HG03520 (cell line): ENCODE measurements around the gene SEC14L5.

Experiments
- ATAC-seq: cut with Tn5 transposase; IDR thresholded peaks from one replicate; pipeline ENCODE4 v1.9.1; 2021; ENCODE audit warnings: mild to moderate bottlenecking, moderate library complexity; ENCODE audit not compliant: unreplicated experiment

The SEC14L5 gene

GRCh38 chr16:5007256-5007655 lies 49.1 kb downstream of the SEC14L5 start:
- no peak for ATAC-seq

- ATAC-seq: no peak
These were observed 50.2 kb downstream of the SEC14L5 start for GRCh38 chr16:5008311-5008731.

- no peak for ATAC-seq
These were observed 52.6 kb downstream of the SEC14L5 start for GRCh38 chr16:5010576-5011329.

GRCh38 chr16:5011637-5012036 lies 53.5 kb downstream of the SEC14L5 start:
- ATAC-seq: no peak

GRCh38 chr16:5012887-5013286 lies 54.8 kb downstream of the SEC14L5 start:
- no peak for ATAC-seq

GRCh38 chr16:5015351-5015750 lies 57.2 kb downstream of the SEC14L5 start:
- ATAC-seq: no peak

GRCh38 chr16:5015887-5016286 lies 57.8 kb downstream of the SEC14L5 start:
- no peak for ATAC-seq

- no peak for ATAC-seq
These were observed 59.0 kb downstream of the SEC14L5 start for GRCh38 chr16:5016967-5017677.

GRCh38 chr16:5017678-5017969 lies 59.5 kb downstream of the SEC14L5 start:
- no peak for ATAC-seq

GRCh38 chr16:5018793-5019192 lies 60.7 kb downstream of the SEC14L5 start:
- ATAC-seq: no peak

- ATAC-seq: no peak
These were observed 61.6 kb downstream of the SEC14L5 start for GRCh38 chr16:5019775-5020174.

GRCh38 chr16:5020551-5020950 lies 62.4 kb downstream of the SEC14L5 start:
- ATAC-seq: no peak

GRCh38 chr16:5022521-5022920 lies 64.4 kb downstream of the SEC14L5 start:
- ATAC-seq: no peak

- ATAC-seq: no peak
These were observed 66.5 kb downstream of the SEC14L5 start for GRCh38 chr16:5024632-5025031.

- no peak for ATAC-seq
These were observed 67.1 kb downstream of the SEC14L5 start for GRCh38 chr16:5025171-5025632.

GRCh38 chr16:5026664-5027063 lies 68.5 kb downstream of the SEC14L5 start:
- no peak for ATAC-seq

- ATAC-seq: no peak
These were observed 69.0 kb downstream of the SEC14L5 start for GRCh38 chr16:5027086-5027485.

GRCh38 chr16:5027575-5028235 lies 69.6 kb downstream of the SEC14L5 start:
- ATAC-seq: no peak

GRCh38 chr16:5028950-5029475 lies 70.9 kb downstream of the SEC14L5 start:
- ATAC-seq: no peak

- ATAC-seq: no peak
These were observed 72.2 kb downstream of the SEC14L5 start for GRCh38 chr16:5030251-5030870.

GRCh38 chr16:5031601-5032000 lies 73.5 kb downstream of the SEC14L5 start:
- ATAC-seq: no peak
